IPS-NIHi7 (cell line): ENCODE results near the gene AP2A1.

Source experiments
- DNase-seq: peaks from one replicate; pipeline ENCODE4 v3.0.0; 2012; ENCODE audit warnings: mixed read lengths; ENCODE audit errors: extremely low spot score

Gene AP2A1

DNA sequence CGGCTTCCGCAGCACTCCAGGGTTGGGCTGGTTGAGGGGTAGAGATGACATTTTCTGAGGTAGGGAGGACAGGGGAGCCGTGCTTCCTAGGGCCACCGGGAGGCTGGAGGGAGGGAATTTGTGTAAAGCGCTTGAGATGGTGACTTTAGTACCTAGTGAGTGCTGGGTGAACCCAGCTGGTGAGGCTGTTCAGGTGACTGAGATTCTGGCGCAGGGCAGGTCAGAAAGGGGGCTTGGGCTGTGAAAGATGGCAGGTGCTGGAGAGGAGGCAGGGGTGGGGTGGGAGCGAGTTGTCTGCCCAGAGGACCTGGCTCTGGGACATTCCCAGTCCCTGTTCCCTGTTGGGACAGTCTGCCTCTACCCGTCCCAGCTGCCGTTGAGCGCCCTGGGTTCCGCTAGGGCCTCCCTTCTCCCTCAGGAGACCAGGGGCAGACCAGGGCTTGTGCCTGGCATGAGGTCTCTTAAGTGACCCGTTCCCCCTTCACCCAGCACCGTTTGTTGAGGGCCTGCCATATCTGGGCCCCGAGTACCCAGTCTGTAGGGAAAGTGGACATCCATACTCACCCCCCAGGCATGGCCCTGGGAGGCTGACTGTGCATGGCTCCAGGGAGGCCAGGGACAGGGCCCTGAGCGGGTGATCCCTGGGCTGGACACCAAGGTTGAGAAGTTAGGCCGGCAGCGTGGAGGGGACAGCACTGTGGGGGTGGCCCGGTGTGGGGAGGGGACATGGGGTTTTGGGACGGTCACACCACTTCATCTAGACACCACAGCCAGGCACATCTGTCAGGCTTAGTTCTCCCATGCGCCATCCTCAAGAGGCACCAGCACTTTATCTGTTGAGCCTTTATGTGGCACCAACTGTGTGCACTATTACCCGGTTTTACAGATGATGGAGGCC, 89.1 kb downstream of the AP2A1 start:
- no peak for DNase-seq

- DNase-seq, result no peak
Observed at GRCh38 chr19:49856574-49857021, 89.8 kb downstream of the AP2A1 start.
